HEK293 (cell line): ENCODE data around the gene GTF3C4.

Experiments used
- CTCF ChIA-PET: fragments of 350-600 bp; formaldehyde crosslinking; extraction: SDS; loops from one replicate; lab custom pipeline; 2021; ENCODE audit warnings: antibody characterized with exemption; lab: Yijun Ruan, JAX
- POLR2A ChIA-PET: fragments of 300-600 bp; formaldehyde crosslinking; extraction: SDS; loops from one replicate; lab custom pipeline; 2020; ENCODE audit warnings: antibody characterized with exemption, inconsistent platforms; lab: Yijun Ruan, JAX
- H3K27ac ChIP-seq: fragments of 200-500 bp; sonication (Bioruptor generic); 2 replicates; pipeline ENCODE4 v1.5.1; 2014; ENCODE audit warnings: low read depth, low read length, control low read depth, inconsistent platforms; ENCODE audit errors: extremely low read depth
- H3K36me3 ChIP-seq, 2 experiments: fragments of 200-500 bp in 1 of 2; sonication (Bioruptor generic) in 1 of 2; 1 replicate in 1 of 2; 2 replicates in 1 of 2; pipeline ENCODE4 v1.5.1; 2014 to 2017; ENCODE audit warnings: inconsistent platforms in 2 of 2, low read length in 2 of 2; ENCODE audit not compliant: control insufficient read depth in 2 of 2, insufficient read depth in 1 of 2
- H3K4me1 ChIP-seq: fragments of 200-500 bp; sonication (Bioruptor generic); 2 replicates; pipeline ENCODE4 v1.5.1; 2014; ENCODE audit warnings: mild to moderate bottlenecking, low read length, inconsistent platforms; ENCODE audit not compliant: control insufficient read depth, insufficient read depth
- H3K4me3 ChIP-seq: 2 replicates; pipeline ENCODE4 v1.5.1; 2011; ENCODE audit warnings: low read depth, mild to moderate bottlenecking, control low read depth, low read length, moderate library complexity
- H3K9me3 ChIP-seq: fragments of 200-500 bp; sonication (Bioruptor generic); 2 replicates; pipeline ENCODE4 v1.5.1; 2014; ENCODE audit warnings: low read depth, low read length, inconsistent platforms; ENCODE audit not compliant: control insufficient read depth, insufficient read depth
- KLF10 ChIP-seq: fragments of 450-650 bp; IDR thresholded peaks from 2 replicates; pipeline ENCODE4 v1.5.1; 2018; ENCODE audit warnings: missing biosample characterization, mild to moderate bottlenecking, missing genetic modification characterization
- KLF9 ChIP-seq: fragments of 450-650 bp; formaldehyde crosslinking; IDR thresholded peaks from 2 replicates; pipeline ENCODE4 v1.5.1; 2016; ENCODE audit warnings: missing biosample characterization, missing genetic modification characterization, low read depth
- OVOL3 ChIP-seq: fragments of 450-650 bp; formaldehyde crosslinking; IDR thresholded peaks from 2 replicates; pipeline ENCODE4 v1.5.1; 2016; ENCODE audit warnings: missing biosample characterization, missing genetic modification characterization
- SCRT1 ChIP-seq: fragments of 450-650 bp; formaldehyde crosslinking; IDR thresholded peaks from 2 replicates; pipeline ENCODE4 v1.5.1; 2016; ENCODE audit warnings: missing biosample characterization, missing genetic modification characterization, borderline replicate concordance
- SCRT2 ChIP-seq: fragments of 450-650 bp; formaldehyde crosslinking; IDR thresholded peaks from 2 replicates; pipeline ENCODE4 v1.5.1; 2016; ENCODE audit warnings: missing biosample characterization, missing genetic modification characterization
- ZEB2 ChIP-seq: fragments of 450-650 bp; formaldehyde crosslinking; IDR thresholded peaks from 2 replicates; pipeline ENCODE4 v1.5.1; 2016; ENCODE audit warnings: missing biosample characterization, missing genetic modification characterization
- ZNF138 ChIP-seq: fragments of 450-650 bp; formaldehyde crosslinking; IDR thresholded peaks from 2 replicates; pipeline ENCODE4 v1.5.1; 2016; ENCODE audit warnings: missing biosample characterization, missing genetic modification characterization, borderline replicate concordance
- ZNF174 ChIP-seq: fragments of 450-650 bp; formaldehyde crosslinking; IDR thresholded peaks from 2 replicates; pipeline ENCODE4 v1.5.0; 2017; ENCODE audit warnings: missing biosample characterization, mild to moderate bottlenecking, missing genetic modification characterization
- ZNF175 ChIP-seq: fragments of 450-650 bp; formaldehyde crosslinking; IDR thresholded peaks from 2 replicates; pipeline ENCODE4 v1.5.1; 2016; ENCODE audit warnings: missing biosample characterization, missing genetic modification characterization
- ZNF266 ChIP-seq: fragments of 450-650 bp; formaldehyde crosslinking; IDR thresholded peaks from 2 replicates; pipeline ENCODE4 v1.5.1; 2016; ENCODE audit warnings: missing biosample characterization, missing genetic modification characterization, low read depth
- ZNF366 ChIP-seq: fragments of 450-650 bp; formaldehyde crosslinking; conservative IDR thresholded peaks from 2 replicates; pipeline ENCODE4 v1.5.1; 2016; ENCODE audit warnings: missing biosample characterization, missing genetic modification characterization
- ZNF391 ChIP-seq: fragments of 450-650 bp; formaldehyde crosslinking; IDR thresholded peaks from 2 replicates; pipeline ENCODE4 v1.5.1; 2016; ENCODE audit warnings: low read depth, missing biosample characterization, missing genetic modification characterization, borderline replicate concordance
- ZNF558 ChIP-seq: fragments of 450-650 bp; formaldehyde crosslinking; IDR thresholded peaks from 2 replicates; pipeline ENCODE4 v1.5.1; 2016; ENCODE audit warnings: missing biosample characterization, missing genetic modification characterization
- ZNF571 ChIP-seq: fragments of 450-650 bp; formaldehyde crosslinking; IDR thresholded peaks from 2 replicates; pipeline ENCODE4 v1.5.0; 2017; ENCODE audit warnings: missing biosample characterization, missing genetic modification characterization
- ZNF624 ChIP-seq: fragments of 450-650 bp; formaldehyde crosslinking; IDR thresholded peaks from 2 replicates; pipeline ENCODE4 v1.5.1; 2017; ENCODE audit warnings: missing biosample characterization, missing genetic modification characterization
- ZNF776 ChIP-seq: fragments of 450-650 bp; formaldehyde crosslinking; IDR thresholded peaks from 2 replicates; pipeline ENCODE4 v1.5.0; 2017; ENCODE audit warnings: missing biosample characterization, missing genetic modification characterization, borderline replicate concordance
- ZNF785 ChIP-seq: fragments of 450-650 bp; formaldehyde crosslinking; IDR thresholded peaks from 2 replicates; pipeline ENCODE4 v1.5.1; 2016; ENCODE audit warnings: missing biosample characterization, missing genetic modification characterization
- ZSCAN30 ChIP-seq: fragments of 450-650 bp; IDR thresholded peaks from 2 replicates; pipeline ENCODE4 v1.5.1; 2018; ENCODE audit warnings: missing biosample characterization, mild to moderate bottlenecking, missing genetic modification characterization, moderate library complexity
- TF ChIP-seq, protein P1 (sequence below): fragments of 450-650 bp; formaldehyde crosslinking; conservative IDR thresholded peaks from 2 replicates; pipeline ENCODE4 v1.5.1; 2016; ENCODE audit warnings: low read depth, missing biosample characterization, missing genetic modification characterization
- TF ChIP-seq, protein P2 (sequence below): fragments of 450-650 bp; formaldehyde crosslinking; IDR thresholded peaks from 2 replicates; pipeline ENCODE4 v1.5.0; 2017; ENCODE audit warnings: missing biosample characterization, missing genetic modification characterization, borderline replicate concordance
- TF ChIP-seq, protein P3 (sequence below): fragments of 450-650 bp; formaldehyde crosslinking; conservative IDR thresholded peaks from 2 replicates; pipeline ENCODE4 v1.5.1; 2016; ENCODE audit warnings: low read depth, missing biosample characterization, missing genetic modification characterization
- TF ChIP-seq, protein P4 (sequence below): fragments of 450-650 bp; IDR thresholded peaks from 2 replicates; pipeline ENCODE4 v1.5.1; 2018; ENCODE audit warnings: missing biosample characterization, mild to moderate bottlenecking, missing genetic modification characterization

GTF3C4 gene

DNA sequence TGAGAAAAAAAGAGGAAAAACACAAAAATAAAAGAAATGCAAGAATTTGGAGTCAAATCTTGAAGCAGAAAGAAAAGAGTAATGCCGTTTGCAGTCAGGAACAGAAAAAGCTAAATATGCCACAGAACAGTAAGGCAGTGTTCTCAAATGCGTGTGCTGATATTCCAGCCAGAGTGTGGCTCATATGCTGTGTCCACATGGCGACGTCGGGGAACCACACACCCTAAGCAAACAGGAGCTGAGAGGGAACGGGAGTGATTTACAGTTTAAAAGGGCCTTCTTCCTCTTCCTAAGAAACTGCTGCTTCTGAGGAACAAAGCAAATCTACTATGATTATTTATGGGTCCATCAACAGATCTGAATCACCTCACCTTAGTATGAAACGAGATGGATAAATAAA lies 43.2 kb upstream of the GTF3C4 start (continued):
- no peak for TF ChIP-seq ZNF776 (tag by site-specific recombination)
- TF ChIP-seq KLF9, result no peak
- no peak for TF ChIP-seq ZNF175 (tag by site-specific recombination)

DNA sequence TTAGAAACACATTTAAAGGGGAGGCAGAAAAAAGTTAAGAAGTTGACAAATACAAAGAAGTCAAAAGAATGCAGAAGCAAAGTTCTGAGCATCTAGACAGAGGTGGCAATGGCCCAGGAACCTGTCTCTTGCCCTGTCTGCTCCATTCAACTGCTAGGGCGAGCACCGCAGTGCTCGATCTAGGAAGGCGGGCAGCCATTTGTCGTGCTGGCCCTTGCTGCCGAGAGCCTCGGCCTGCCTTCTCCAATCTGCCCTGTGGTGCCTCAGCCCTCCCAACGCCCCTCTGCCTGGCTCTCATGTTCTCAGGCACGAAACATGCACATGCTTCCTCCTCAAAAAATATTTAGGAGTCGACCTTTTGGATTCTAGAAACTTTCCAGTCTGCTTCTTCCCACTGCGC lies 42.7 kb upstream of the GTF3C4 start:
- Histone ChIP-seq H3K27ac (no peak overlapping the region), H3K4me1 (no peaks in the 10 kb centered on the region), H3K4me3 (no peak overlapping the region), H3K36me3 (peaks cover 3 to 66% of the 10 kb centered on the region in 2 experiments; a peak in 2 of 3 replicates), H3K9me3 (no peaks in the 10 kb centered on the region)
- CTCF ChIA-PET, result no interaction called here
- no peak for TF ChIP-seq ZNF785
- no peak for TF ChIP-seq ZSCAN30 (tag by site-specific recombination)
- TF ChIP-seq ZNF266 (tag by site-specific recombination), result no peak
- no peak for TF ChIP-seq ZNF571 (tag by site-specific recombination)
- TF ChIP-seq, protein P1, sequence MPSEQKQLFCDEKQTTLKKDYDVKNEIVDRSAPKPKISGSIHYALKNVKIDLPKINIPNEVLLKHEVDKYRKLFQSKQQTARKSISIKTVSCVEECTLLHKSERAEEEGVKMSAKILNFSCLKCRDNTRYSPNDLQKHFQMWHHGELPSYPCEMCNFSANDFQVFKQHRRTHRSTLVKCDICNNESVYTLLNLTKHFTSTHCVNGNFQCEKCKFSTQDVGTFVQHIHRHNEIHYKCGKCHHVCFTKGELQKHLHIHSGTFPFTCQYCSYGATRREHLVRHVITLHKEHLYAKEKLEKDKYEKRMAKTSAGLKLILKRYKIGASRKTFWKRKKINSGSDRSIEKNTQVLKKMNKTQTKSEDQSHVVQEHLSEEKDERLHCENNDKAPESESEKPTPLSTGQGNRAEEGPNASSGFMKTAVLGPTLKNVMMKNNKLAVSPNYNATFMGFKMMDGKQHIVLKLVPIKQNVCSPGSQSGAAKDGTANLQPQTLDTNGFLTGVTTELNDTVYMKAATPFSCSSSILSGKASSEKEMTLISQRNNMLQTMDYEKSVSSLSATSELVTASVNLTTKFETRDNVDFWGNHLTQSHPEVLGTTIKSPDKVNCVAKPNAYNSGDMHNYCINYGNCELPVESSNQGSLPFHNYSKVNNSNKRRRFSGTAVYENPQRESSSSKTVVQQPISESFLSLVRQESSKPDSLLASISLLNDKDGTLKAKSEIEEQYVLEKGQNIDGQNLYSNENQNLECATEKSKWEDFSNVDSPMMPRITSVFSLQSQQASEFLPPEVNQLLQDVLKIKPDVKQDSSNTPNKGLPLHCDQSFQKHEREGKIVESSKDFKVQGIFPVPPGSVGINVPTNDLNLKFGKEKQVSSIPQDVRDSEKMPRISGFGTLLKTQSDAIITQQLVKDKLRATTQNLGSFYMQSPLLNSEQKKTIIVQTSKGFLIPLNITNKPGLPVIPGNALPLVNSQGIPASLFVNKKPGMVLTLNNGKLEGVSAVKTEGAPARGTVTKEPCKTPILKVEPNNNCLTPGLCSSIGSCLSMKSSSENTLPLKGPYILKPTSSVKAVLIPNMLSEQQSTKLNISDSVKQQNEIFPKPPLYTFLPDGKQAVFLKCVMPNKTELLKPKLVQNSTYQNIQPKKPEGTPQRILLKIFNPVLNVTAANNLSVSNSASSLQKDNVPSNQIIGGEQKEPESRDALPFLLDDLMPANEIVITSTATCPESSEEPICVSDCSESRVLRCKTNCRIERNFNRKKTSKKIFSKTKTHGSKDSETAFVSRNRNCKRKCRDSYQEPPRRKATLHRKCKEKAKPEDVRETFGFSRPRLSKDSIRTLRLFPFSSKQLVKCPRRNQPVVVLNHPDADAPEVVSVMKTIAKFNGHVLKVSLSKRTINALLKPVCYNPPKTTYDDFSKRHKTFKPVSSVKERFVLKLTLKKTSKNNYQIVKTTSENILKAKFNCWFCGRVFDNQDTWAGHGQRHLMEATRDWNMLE, result no peak
- TF ChIP-seq SCRT1 (tag by site-specific recombination), result no peak
- TF ChIP-seq ZEB2 (tag by site-specific recombination), result no peak
- POLR2A ChIA-PET, result no interaction called here

DNA sequence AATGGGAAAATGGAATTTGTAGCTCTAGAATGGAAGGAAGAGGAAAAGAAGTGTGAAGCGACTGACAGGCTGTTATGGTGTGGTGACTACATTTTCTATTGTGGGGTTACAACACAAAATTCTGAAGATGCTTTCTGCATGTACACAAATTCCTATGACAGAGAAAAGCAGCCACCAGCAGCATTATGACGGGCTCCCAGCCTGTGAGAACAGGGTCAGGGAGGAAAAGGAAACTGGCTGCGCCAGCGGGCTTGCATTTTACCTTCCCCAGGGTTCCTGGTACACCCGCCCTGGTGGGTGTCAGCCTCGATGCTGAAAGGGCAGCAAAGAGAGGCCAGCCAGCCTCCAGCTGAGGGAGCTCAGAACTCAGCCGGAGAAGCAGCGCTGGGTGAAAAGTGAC lies 41.5 kb upstream of the GTF3C4 start:
- H3K9me3 ChIP-seq, result no peaks in the 10 kb centered on the region
- no peak overlapping the region for H3K4me3 ChIP-seq
- TF ChIP-seq ZNF138, result no peak
- TF ChIP-seq SCRT2, result no peak
- TF ChIP-seq ZNF391 (tag by site-specific recombination), result no peak
- TF ChIP-seq, protein P2, sequence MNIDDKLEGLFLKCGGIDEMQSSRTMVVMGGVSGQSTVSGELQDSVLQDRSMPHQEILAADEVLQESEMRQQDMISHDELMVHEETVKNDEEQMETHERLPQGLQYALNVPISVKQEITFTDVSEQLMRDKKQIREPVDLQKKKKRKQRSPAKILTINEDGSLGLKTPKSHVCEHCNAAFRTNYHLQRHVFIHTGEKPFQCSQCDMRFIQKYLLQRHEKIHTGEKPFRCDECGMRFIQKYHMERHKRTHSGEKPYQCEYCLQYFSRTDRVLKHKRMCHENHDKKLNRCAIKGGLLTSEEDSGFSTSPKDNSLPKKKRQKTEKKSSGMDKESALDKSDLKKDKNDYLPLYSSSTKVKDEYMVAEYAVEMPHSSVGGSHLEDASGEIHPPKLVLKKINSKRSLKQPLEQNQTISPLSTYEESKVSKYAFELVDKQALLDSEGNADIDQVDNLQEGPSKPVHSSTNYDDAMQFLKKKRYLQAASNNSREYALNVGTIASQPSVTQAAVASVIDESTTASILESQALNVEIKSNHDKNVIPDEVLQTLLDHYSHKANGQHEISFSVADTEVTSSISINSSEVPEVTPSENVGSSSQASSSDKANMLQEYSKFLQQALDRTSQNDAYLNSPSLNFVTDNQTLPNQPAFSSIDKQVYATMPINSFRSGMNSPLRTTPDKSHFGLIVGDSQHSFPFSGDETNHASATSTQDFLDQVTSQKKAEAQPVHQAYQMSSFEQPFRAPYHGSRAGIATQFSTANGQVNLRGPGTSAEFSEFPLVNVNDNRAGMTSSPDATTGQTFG (tag by site-specific recombination), result no peak
- TF ChIP-seq, protein P3, sequence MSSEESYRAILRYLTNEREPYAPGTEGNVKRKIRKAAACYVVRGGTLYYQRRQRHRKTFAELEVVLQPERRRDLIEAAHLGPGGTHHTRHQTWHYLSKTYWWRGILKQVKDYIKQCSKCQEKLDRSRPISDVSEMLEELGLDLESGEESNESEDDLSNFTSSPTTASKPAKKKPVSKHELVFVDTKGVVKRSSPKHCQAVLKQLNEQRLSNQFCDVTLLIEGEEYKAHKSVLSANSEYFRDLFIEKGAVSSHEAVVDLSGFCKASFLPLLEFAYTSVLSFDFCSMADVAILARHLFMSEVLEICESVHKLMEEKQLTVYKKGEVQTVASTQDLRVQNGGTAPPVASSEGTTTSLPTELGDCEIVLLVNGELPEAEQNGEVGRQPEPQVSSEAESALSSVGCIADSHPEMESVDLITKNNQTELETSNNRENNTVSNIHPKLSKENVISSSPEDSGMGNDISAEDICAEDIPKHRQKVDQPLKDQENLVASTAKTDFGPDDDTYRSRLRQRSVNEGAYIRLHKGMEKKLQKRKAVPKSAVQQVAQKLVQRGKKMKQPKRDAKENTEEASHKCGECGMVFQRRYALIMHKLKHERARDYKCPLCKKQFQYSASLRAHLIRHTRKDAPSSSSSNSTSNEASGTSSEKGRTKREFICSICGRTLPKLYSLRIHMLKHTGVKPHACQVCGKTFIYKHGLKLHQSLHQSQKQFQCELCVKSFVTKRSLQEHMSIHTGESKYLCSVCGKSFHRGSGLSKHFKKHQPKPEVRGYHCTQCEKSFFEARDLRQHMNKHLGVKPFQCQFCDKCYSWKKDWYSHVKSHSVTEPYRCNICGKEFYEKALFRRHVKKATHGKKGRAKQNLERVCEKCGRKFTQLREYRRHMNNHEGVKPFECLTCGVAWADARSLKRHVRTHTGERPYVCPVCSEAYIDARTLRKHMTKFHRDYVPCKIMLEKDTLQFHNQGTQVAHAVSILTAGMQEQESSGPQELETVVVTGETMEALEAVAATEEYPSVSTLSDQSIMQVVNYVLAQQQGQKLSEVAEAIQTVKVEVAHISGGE (tag by site-specific recombination), result no peak
- TF ChIP-seq ZNF174, result no peak
- TF ChIP-seq, protein P4, sequence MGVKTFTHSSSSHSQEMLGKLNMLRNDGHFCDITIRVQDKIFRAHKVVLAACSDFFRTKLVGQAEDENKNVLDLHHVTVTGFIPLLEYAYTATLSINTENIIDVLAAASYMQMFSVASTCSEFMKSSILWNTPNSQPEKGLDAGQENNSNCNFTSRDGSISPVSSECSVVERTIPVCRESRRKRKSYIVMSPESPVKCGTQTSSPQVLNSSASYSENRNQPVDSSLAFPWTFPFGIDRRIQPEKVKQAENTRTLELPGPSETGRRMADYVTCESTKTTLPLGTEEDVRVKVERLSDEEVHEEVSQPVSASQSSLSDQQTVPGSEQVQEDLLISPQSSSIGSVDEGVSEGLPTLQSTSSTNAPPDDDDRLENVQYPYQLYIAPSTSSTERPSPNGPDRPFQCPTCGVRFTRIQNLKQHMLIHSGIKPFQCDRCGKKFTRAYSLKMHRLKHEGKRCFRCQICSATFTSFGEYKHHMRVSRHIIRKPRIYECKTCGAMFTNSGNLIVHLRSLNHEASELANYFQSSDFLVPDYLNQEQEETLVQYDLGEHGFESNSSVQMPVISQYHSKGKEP (tag by site-specific recombination), result no peak
- TF ChIP-seq ZNF624 (tag by site-specific recombination), result no peak
- TF ChIP-seq ZNF366 (tag by site-specific recombination), result no peak
- TF ChIP-seq ZNF558 (tag by site-specific recombination), result no peak
- no peak for TF ChIP-seq KLF10
- no peak for TF ChIP-seq OVOL3 (tag by site-specific recombination)
- peaks cover 3 to 66% of the 10 kb centered on the region in 2 experiments; a peak in 2 of 3 replicates for H3K36me3 ChIP-seq
- no peaks in the 10 kb centered on the region for H3K4me1 ChIP-seq
- no peak overlapping the region for H3K27ac ChIP-seq
- ChIA-PET CTCF (no interaction called here), POLR2A (no interaction called here)
